CD14-positive monocyte (primary cell): Measurements from ENCODE around the gene PLA2G4F. TPM values are rescaled to one million over a fixed set of nuclear protein-coding genes. Genes with fewer than 3 reads are reported as not detected.

Experiments
- DNase-seq, 3 donors: peaks; one replicate each; pipeline ENCODE4 v3.0.0-alpha.2; 2011 to 2022
- H2AFZ ChIP-seq: 2 replicates; pipeline ENCODE4 v1.6.0; 2012; ENCODE audit warnings: mild to moderate bottlenecking, low read depth, low read length, inconsistent platforms; ENCODE audit not compliant: insufficient read depth, poor library complexity, severe bottlenecking
- H3K27ac ChIP-seq, 2 donors: 1 replicate in 1 of 2; 2 replicates in 1 of 2; pipeline ENCODE4 v1.5.1; 2012 to 2013; ENCODE audit warnings: low read length in 2 of 2, control low read depth in 1 of 2, inconsistent platforms in 1 of 2, low read depth in 1 of 2, mild to moderate bottlenecking in 1 of 2
- H3K27me3 ChIP-seq, 2 donors: one replicate each; pipeline versions ENCODE4 v1.6.0 to v1.6.1; 2011 to 2013; ENCODE audit warnings: low read length in 2 of 2; ENCODE audit not compliant: control insufficient read depth in 2 of 2, insufficient read depth in 2 of 2
- H3K36me3 ChIP-seq, 2 donors: replicated peaks in 1 of 2; 1 replicate in 1 of 2; 2 replicates in 1 of 2; pipeline versions ENCODE4 v1.5.1 to v1.6.1; 2012 to 2013; ENCODE audit warnings: low read length in 2 of 2, control low read depth in 1 of 2, inconsistent platforms in 1 of 2, mild to moderate bottlenecking in 1 of 2; ENCODE audit not compliant: insufficient read depth in 2 of 2, control insufficient read depth in 1 of 2
- H3K4me1 ChIP-seq, 2 donors: 1 replicate in 1 of 2; 2 replicates in 1 of 2; pipeline versions ENCODE4 v1.5.1 to v1.6.1; 2012 to 2013; ENCODE audit warnings: low read length in 2 of 2, control low read depth in 1 of 2, inconsistent platforms in 1 of 2, mild to moderate bottlenecking in 1 of 2, moderate library complexity in 1 of 2; ENCODE audit not compliant: insufficient read depth in 2 of 2, control insufficient read depth in 1 of 2
- H3K4me2 ChIP-seq: replicated peaks from 2 replicates; pipeline ENCODE3; 2012; ENCODE audit warnings: low read length, moderate library complexity, mild to moderate bottlenecking; ENCODE audit not compliant: poor library complexity, severe bottlenecking; ENCODE audit errors: extremely low read depth
- H3K4me3 ChIP-seq, 3 experiments: fragments of 200-600 bp in 1 of 3; sonication (generic) in 1 of 3; replicated peaks in 1 of 3; 1 replicate in 2 of 3; 2 replicates in 1 of 3; pipeline ENCODE4 v1.5.1; 2011 to 2013; ENCODE audit warnings: low read length in 3 of 3, mild to moderate bottlenecking in 3 of 3, control low read depth in 2 of 3, low read depth in 2 of 3, inconsistent platforms in 1 of 3, moderate library complexity in 1 of 3
- H3K79me2 ChIP-seq: 2 replicates; pipeline ENCODE4 v1.6.0; 2012; ENCODE audit warnings: mild to moderate bottlenecking, control low read depth, inconsistent platforms, low read length, moderate library complexity; ENCODE audit not compliant: insufficient read depth
- H3K9ac ChIP-seq: 2 replicates; pipeline ENCODE4 v1.6.0; 2017; ENCODE audit warnings: low read length, mild to moderate bottlenecking; ENCODE audit not compliant: insufficient read depth, poor library complexity, severe bottlenecking
- H3K9me3 ChIP-seq, 2 donors: replicated peaks in 1 of 2; 1 replicate in 1 of 2; 2 replicates in 1 of 2; pipeline versions ENCODE4 v1.5.1 to v1.6.1; 2012 to 2013; ENCODE audit warnings: low read length in 2 of 2, control low read depth in 1 of 2; ENCODE audit not compliant: control insufficient read depth in 1 of 2, insufficient read depth in 1 of 2
- H4K20me1 ChIP-seq: 2 replicates; pipeline ENCODE4 v1.6.0; 2012; ENCODE audit warnings: mild to moderate bottlenecking, low read length, control low read depth, moderate library complexity; ENCODE audit not compliant: insufficient read depth
- H3K27ac Mint-ChIP-seq, 7 donors: one replicate each; pipeline ENCODE4 v1.8.0; 2020; ENCODE audit warnings: mild to moderate bottlenecking in 7 of 7, mixed read lengths in 7 of 7, moderate library complexity in 6 of 7, inconsistent platforms in 2 of 7
- H3K27me3 Mint-ChIP-seq, 3 donors: one replicate each; pipeline ENCODE4 v1.8.0; 2021 to 2022; ENCODE audit warnings: low read depth in 3 of 3, mild to moderate bottlenecking in 3 of 3, mixed read lengths in 3 of 3, moderate library complexity in 3 of 3, inconsistent platforms in 1 of 3
- H3K36me3 Mint-ChIP-seq, 2 donors: one replicate each; pipeline ENCODE4 v1.8.0; 2020; ENCODE audit warnings: mixed read lengths in 2 of 2, inconsistent platforms in 1 of 2, mild to moderate bottlenecking in 1 of 2
- H3K4me1 Mint-ChIP-seq: one replicate; pipeline ENCODE4 v1.8.0; 2020; ENCODE audit warnings: mild to moderate bottlenecking, mixed read lengths
- H3K4me3 Mint-ChIP-seq, 2 donors: one replicate each; pipeline ENCODE4 v1.8.0; 2020; ENCODE audit warnings: mild to moderate bottlenecking in 2 of 2, mixed read lengths in 2 of 2, moderate library complexity in 1 of 2
- H3K9me3 Mint-ChIP-seq, 7 donors: one replicate each; pipeline ENCODE4 v1.8.0; 2020 to 2022; ENCODE audit warnings: mixed read lengths in 7 of 7, mild to moderate bottlenecking in 6 of 7, moderate library complexity in 6 of 7, inconsistent platforms in 2 of 7
- WGBS: methylation state at CpG from one replicate; pipeline ENCODE4 v1.1.5; 2013; ENCODE audit warnings: missing lambda C conversion rate; ENCODE audit not compliant: insufficient coverage; 5-methylcytosine and 5-hydroxymethylcytosine counted together
- intact Hi-C, 2 donors: fragments of 100-400 bp; cut with micrococcal nuclease; formaldehyde crosslinking; loops; one replicate each; pipeline versions ENCODE4 v1.15.0 to v1.15.1; 2023
- polyA plus RNA-seq, 3 donors: library from polyadenylated mRNA; depleted of rRNA in 1 of 3; unstranded in 2 of 3; stranded (reverse) in 1 of 3; fragments of 300-500 nt in 2 of 3; fragments of >200 nt in 1 of 3; fragmentation: Illumina TruSeq in 2 of 3; gene quantifications; 1 replicate in 2 of 3; 2 replicates in 1 of 3; pipeline ENCODE4 v1.2.3, GENCODE V29; 2012 to 2021
- TF ChIP-seq, protein P1 (sequence below): fragments of 200-600 bp; IDR thresholded peaks from one replicate; pipeline ENCODE4 v1.8.0; 2022; ENCODE audit warnings: antibody characterized with exemption, mild to moderate bottlenecking

PLA2G4F gene
- polyA plus RNA-seq, 3 donors: not detected

DNA sequence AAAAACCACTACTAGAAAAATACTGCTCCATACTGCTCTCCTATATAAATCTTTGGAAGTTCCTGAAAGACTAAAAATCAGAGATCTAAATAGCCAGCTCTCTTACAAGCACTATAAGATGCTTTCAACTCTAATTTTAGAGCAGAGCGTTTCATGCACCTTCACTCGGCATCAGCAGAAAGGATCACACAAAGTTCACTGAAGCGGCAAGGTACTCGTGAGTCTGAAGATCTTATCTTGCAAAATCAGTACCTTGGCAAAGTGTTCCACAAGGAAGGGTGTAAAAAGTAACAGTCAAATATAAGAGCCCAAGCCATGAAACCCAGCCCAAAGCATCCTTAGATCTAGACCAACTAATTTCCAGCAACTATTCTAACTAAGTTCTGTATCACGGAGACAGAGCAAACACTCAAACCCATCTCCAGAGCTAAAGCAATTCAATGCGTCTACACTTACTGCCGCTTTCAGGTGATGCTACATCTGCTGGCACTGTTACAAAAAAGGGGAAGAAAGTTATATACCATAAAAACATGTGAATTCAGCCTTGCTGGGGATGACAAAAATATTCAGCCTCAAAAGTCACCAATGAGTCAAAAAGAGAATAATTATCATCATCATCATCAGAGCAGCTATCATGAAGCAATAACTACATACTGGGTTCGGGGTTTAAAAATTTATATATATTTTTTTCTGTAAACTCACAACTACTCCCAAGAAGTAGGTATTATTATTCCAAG, 35.3 kb upstream of the PLA2G4F start:
- intact Hi-C loops: no loop called here
- H3K4me1 ChIP-seq: no peaks in the 10 kb centered on the region
- WGBS: 100% methylated on average over 4 of the region's 8 CpGs
- no peak overlapping the region for H2AFZ ChIP-seq
- peaks cover 29% of the 10 kb centered on the region for H3K79me2 ChIP-seq
- H3K9me3 ChIP-seq: no peaks in the 10 kb centered on the region
- H3K36me3 ChIP-seq: peaks cover 52 to 79% of the 10 kb centered on the region in 2 donors
- H3K27ac ChIP-seq: no peak overlapping the region
- no peak for DNase-seq
- H4K20me1 ChIP-seq: peaks cover 25% of the 10 kb centered on the region
- Mint-ChIP-seq H3K27me3 (no peaks in the 10 kb centered on the region), H3K4me1 (peaks cover 2% of the 10 kb centered on the region), H3K9me3 (peaks cover 0 to 2% (median 0%) of the 10 kb centered on the region in 7 donors), H3K4me3 (no peak overlapping the region), H3K36me3 (peaks cover 61 to 90% of the 10 kb centered on the region in 2 donors), H3K27ac (no peak overlapping the region)
- no peaks in the 10 kb centered on the region for H3K27me3 ChIP-seq
- H3K9ac ChIP-seq: no peak overlapping the region
- TF ChIP-seq, protein P1, sequence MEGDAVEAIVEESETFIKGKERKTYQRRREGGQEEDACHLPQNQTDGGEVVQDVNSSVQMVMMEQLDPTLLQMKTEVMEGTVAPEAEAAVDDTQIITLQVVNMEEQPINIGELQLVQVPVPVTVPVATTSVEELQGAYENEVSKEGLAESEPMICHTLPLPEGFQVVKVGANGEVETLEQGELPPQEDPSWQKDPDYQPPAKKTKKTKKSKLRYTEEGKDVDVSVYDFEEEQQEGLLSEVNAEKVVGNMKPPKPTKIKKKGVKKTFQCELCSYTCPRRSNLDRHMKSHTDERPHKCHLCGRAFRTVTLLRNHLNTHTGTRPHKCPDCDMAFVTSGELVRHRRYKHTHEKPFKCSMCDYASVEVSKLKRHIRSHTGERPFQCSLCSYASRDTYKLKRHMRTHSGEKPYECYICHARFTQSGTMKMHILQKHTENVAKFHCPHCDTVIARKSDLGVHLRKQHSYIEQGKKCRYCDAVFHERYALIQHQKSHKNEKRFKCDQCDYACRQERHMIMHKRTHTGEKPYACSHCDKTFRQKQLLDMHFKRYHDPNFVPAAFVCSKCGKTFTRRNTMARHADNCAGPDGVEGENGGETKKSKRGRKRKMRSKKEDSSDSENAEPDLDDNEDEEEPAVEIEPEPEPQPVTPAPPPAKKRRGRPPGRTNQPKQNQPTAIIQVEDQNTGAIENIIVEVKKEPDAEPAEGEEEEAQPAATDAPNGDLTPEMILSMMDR: no peak
- no peak overlapping the region for H3K4me3 ChIP-seq
- H3K4me2 ChIP-seq: no peak overlapping the region

DNA sequence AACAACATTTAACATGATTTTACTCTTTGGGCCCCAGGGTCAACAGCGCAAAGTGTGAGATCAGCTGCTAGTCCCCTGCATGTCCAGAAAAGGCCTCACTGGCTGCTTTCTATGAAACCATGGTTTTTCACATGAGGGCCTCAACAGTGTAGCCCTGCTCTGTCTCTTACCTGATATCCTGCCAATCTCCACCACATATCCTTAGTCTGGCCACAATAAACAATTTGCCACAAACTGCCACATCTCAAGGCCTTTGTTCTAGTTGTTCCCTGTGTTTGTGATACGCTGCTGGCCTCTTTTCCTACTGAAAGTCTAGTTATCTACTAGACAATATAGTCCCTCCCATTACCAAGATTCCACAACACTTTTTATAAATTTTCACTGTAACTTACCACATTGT, 33.9 kb upstream of the PLA2G4F start:
- Histone ChIP-seq H3K4me3 (no peak overlapping the region), H3K27me3 (no peaks in the 10 kb centered on the region), H3K27ac (no peak overlapping the region), H3K4me1 (no peaks in the 10 kb centered on the region), H3K9ac (no peak overlapping the region), H3K79me2 (peaks cover 29% of the 10 kb centered on the region), H3K4me2 (no peak overlapping the region), H3K9me3 (no peaks in the 10 kb centered on the region), H2AFZ (no peak overlapping the region), H3K36me3 (peaks cover 66 to 93% of the 10 kb centered on the region in 2 donors), H4K20me1 (peaks cover 25% of the 10 kb centered on the region)
- TF ChIP-seq, protein P1: no peak
- no peak overlapping the region for H3K27ac Mint-ChIP-seq
- no peak for DNase-seq
- 100% methylated on average over 2 of the region's 2 CpGs for whole genome bisulfite sequencing
- H3K4me3 Mint-ChIP-seq: no peak overlapping the region
- peaks cover 68 to 93% of the 10 kb centered on the region in 2 donors for H3K36me3 Mint-ChIP-seq
- intact Hi-C loops: no loop called here
- H3K27me3 Mint-ChIP-seq: no peaks in the 10 kb centered on the region
- H3K4me1 Mint-ChIP-seq: peaks cover 2% of the 10 kb centered on the region
- H3K9me3 Mint-ChIP-seq: peaks cover 0 to 2% (median 0%) of the 10 kb centered on the region in 7 donors
